Body of pancreas (tissue), 4 donors: ENCODE results near the gene OR4D6.
"Not testable (repeated sequence)": the region's sequence is repeated elsewhere in the genome, so short reads cannot be mapped to it uniquely, and the experiment has no call there.

ENCODE experiments used
- CTCF ChIP-seq, 7 experiments: fragments of 450-650 bp in 4 of 7; fragments of 200-600 bp in 3 of 7; sonication (generic) in 3 of 7; IDR thresholded peaks; one replicate each; pipeline ENCODE4 v1.5.1; 2016 to 2019; ENCODE audit warnings: antibody characterized with exemption in 7 of 7
- POLR2A ChIP-seq, 3 donors: fragments of 450-650 bp; IDR thresholded peaks; one replicate each; pipeline ENCODE4 v1.6.1; 2016; ENCODE audit warnings: antibody characterized with exemption in 3 of 3, mild to moderate bottlenecking in 2 of 3

- TF ChIP-seq CTCF, POLR2A (IDR thresholded peaks at IDR 0.05): not testable (repeated sequence)
Observed at GRCh38 chr11:59445624-59446023, 11.1 kb upstream of the OR4D6 start.
